T-helper 1 cell treated with Interleukin-12 subunit alpha and Interleukin-12 subunit beta and Interleukin-4 antibody, amounts not matched to agents 30 μg/mL and 1 μg/mL, for 36 hours (primary cell): ENCODE data around the gene NXN.
"Not testable (repeated sequence)": the region's sequence is repeated elsewhere in the genome, so short reads cannot be mapped to it uniquely, and the experiment has no call there.

ENCODE experiments used
- H3K27ac Mint-ChIP-seq: one replicate; pipeline ENCODE4 v1.8.0; 2021; ENCODE audit warnings: mild to moderate bottlenecking, mixed read lengths
- H3K27me3 Mint-ChIP-seq: one replicate; pipeline ENCODE4 v1.8.0; 2021; ENCODE audit warnings: low read depth, mixed read lengths
- H3K36me3 Mint-ChIP-seq: one replicate; pipeline ENCODE4 v1.8.0; 2021; ENCODE audit warnings: low read depth, mixed read lengths
- H3K4me1 Mint-ChIP-seq: one replicate; pipeline ENCODE4 v1.8.0; 2021; ENCODE audit warnings: low read depth, mixed read lengths
- H3K4me3 Mint-ChIP-seq: one replicate; pipeline ENCODE4 v1.8.0; 2021; ENCODE audit warnings: mild to moderate bottlenecking, moderate library complexity, mixed read lengths
- H3K9me3 Mint-ChIP-seq: one replicate; pipeline ENCODE4 v1.8.0; 2021; ENCODE audit warnings: mixed read lengths

Gene NXN

GRCh38 chr17:888998-889441 lies 90.6 kb downstream of the NXN start:
- no peaks in the 10 kb centered on the region for H3K36me3 Mint-ChIP-seq
- H3K27ac Mint-ChIP-seq = no peak overlapping the region
- H3K4me3 Mint-ChIP-seq = no peak overlapping the region
- peaks cover 4% of the 10 kb centered on the region for H3K27me3 Mint-ChIP-seq
- no peaks in the 10 kb centered on the region for H3K9me3 Mint-ChIP-seq
- H3K4me1 Mint-ChIP-seq = no peaks in the 10 kb centered on the region

DNA sequence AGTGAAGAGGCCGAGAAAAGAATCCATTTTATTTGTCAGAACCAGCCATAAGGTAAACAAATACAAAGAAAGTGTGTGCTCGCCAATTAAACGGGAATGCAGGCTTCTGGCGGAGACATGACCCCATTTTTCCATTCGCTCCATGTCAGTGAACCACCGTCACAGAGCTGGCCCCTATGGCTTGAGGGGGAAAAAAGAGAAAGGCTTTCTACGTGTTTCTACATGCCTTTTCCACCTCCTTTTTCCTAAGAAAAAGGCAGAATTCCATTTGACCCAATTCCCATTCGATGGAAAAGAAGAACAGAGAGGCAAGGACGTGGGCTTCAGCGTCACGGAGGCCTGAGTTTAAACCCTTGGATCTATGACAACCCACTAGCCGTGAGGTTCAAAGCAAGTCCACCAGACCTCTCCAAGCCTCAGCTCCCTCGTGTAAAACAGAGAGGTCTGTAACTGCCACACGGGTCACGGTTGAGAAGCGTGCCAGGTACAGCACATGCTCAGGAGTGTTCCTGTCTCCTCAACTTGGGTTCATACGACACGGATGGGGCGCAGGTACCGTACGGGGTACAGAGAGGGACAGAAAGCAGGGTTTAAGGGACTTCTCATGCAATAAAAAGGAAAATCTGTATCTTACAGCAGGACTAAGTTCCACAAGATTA lies 91.9 kb downstream of the NXN start:
- peaks cover 4% of the 10 kb centered on the region for H3K27me3 Mint-ChIP-seq

DNA sequence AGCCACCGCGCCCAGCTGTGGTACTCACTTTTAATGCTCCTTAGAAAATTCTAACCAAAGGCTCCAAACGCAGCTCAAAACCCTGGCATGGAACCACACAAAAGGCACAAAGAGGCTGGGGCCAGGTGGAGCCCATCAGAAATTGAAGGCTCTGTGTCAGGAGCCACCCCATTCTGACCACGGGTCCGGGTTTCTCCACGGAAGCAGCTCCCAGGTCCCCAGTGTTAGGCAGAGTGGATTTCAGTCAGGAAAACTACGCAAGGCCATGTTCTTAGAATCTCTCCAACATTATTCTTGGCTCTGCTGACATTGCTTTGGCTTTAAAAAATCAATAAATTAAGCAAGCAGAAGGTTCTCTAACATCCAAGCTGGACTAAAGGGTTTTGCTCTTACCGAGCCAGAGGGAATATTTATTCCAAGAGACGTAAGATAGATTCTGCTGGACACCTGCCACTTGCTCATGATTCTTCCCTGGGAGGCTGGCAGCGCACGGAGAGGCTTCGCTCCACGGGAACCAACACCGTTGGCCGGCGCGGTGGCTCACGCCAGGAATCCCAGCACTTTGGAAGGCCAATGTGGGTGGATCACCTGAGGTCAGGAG lies 93.5 kb downstream of the NXN start:
- peaks cover 4% of the 10 kb centered on the region for H3K27me3 Mint-ChIP-seq
- no peaks in the 10 kb centered on the region for H3K4me1 Mint-ChIP-seq
- no peak overlapping the region for H3K4me3 Mint-ChIP-seq
- no peaks in the 10 kb centered on the region for H3K9me3 Mint-ChIP-seq
- no peak overlapping the region for H3K27ac Mint-ChIP-seq
- no peaks in the 10 kb centered on the region for H3K36me3 Mint-ChIP-seq

More for the DNA sequence above, 91.9 kb downstream of the NXN start:
- Mint-ChIP-seq H3K4me3 (no peak overlapping the region), H3K4me1 (no peaks in the 10 kb centered on the region), H3K9me3 (no peaks in the 10 kb centered on the region), H3K36me3 (no peaks in the 10 kb centered on the region), H3K27ac (no peak overlapping the region)

DNA sequence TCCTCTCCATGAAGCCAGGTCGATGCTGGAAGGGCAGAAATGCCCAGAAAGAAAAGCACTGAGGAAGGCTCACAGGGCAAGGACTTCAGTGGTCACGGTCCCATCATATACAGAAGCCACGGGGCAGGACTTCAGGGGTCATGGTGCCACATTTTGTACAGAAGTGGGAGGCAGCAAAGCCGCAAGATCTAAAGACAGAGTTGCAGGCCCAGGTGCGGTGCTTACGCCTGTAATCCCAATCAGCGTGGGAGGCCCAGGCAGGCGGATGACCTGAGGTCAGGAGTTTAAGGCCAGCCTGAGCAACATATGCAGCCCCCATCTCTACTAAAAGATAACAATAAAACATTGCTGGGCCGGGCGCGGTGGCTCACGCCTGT lies 96.0 kb downstream of the NXN start:
- Mint-ChIP-seq H3K4me1 (peaks cover 4% of the 10 kb centered on the region), H3K36me3 (no peaks in the 10 kb centered on the region), H3K27me3 (no peaks in the 10 kb centered on the region), H3K27ac (no peak overlapping the region), H3K9me3 (no peaks in the 10 kb centered on the region), H3K4me3 (no peak overlapping the region)

- Mint-ChIP-seq H3K36me3 (no peaks in the 10 kb centered on the region), H3K9me3 (no peaks in the 10 kb centered on the region), H3K27ac (no peak overlapping the region), H3K27me3 (no peaks in the 10 kb centered on the region), H3K4me3 (no peak overlapping the region), H3K4me1 (peaks cover 4% of the 10 kb centered on the region)
These were observed 96.6 kb downstream of the NXN start for GRCh38 chr17:882827-883585.

GRCh38 chr17:881778-882177 lies 97.8 kb downstream of the NXN start:
- no peaks in the 10 kb centered on the region for H3K9me3 Mint-ChIP-seq
- H3K4me3 Mint-ChIP-seq = peak overlapping the region; percentile 6
- H3K27ac Mint-ChIP-seq = no peak overlapping the region
- no peaks in the 10 kb centered on the region for H3K36me3 Mint-ChIP-seq
- peaks cover 4% of the 10 kb centered on the region for H3K4me1 Mint-ChIP-seq
- no peaks in the 10 kb centered on the region for H3K27me3 Mint-ChIP-seq

GRCh38 chr17:880443-881269 lies 98.9 kb downstream of the NXN start:
- H3K27me3 Mint-ChIP-seq = no peaks in the 10 kb centered on the region
- no peaks in the 10 kb centered on the region for H3K36me3 Mint-ChIP-seq
- peaks cover 10% of the 10 kb centered on the region for H3K4me1 Mint-ChIP-seq
- H3K27ac Mint-ChIP-seq = no peak overlapping the region
- H3K4me3 Mint-ChIP-seq = no peak overlapping the region
- no peaks in the 10 kb centered on the region for H3K9me3 Mint-ChIP-seq

- Mint-ChIP-seq H3K27me3 (peaks cover 3% of the 10 kb centered on the region), H3K4me1 (peaks cover 10% of the 10 kb centered on the region), H3K36me3 (no peaks in the 10 kb centered on the region), H3K9me3 (no peaks in the 10 kb centered on the region), H3K27ac (no peak overlapping the region), H3K4me3 (no peak overlapping the region)
These were observed 99.8 kb downstream of the NXN start for GRCh38 chr17:879546-880442.

GRCh38 chr17:877630-878029 lies 101.9 kb downstream of the NXN start:
- Mint-ChIP-seq H3K4me1 (peaks cover 10% of the 10 kb centered on the region), H3K27me3 (peaks cover 3% of the 10 kb centered on the region), H3K36me3 (no peaks in the 10 kb centered on the region), H3K4me3 (no peak overlapping the region), H3K27ac (no peak overlapping the region), H3K9me3 (no peaks in the 10 kb centered on the region)

DNA sequence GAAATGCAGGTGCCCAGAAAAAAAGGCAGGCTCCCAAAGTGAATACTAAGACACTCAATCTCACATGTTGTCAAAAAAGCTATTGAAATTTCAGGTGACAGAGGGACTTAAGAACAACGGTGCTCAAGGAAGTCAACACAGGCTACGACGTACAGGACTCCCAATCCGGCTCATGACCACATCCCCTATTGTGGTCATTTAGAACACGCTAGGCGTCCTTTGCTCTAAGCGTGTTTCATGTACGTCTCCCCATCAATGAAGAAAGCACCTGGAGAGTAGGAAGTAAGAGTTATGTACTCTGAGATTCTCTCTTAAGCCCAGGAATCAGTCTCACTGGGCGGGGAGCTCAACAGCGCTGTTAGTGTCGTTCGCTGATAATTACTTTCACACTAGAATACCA lies 103.3 kb downstream of the NXN start:
- H3K4me1 Mint-ChIP-seq = peaks cover 10% of the 10 kb centered on the region
- no peak overlapping the region for H3K4me3 Mint-ChIP-seq
- H3K27me3 Mint-ChIP-seq = peaks cover 7% of the 10 kb centered on the region
- no peaks in the 10 kb centered on the region for H3K36me3 Mint-ChIP-seq
- H3K27ac Mint-ChIP-seq = peak overlapping the region; percentile 52
- H3K9me3 Mint-ChIP-seq = peaks cover 8% of the 10 kb centered on the region

GRCh38 chr17:874590-874989 lies 105.0 kb downstream of the NXN start:
- not testable (repeated sequence) for H3K9me3 Mint-ChIP-seq, H3K27me3 Mint-ChIP-seq, H3K4me3 Mint-ChIP-seq, H3K27ac Mint-ChIP-seq, H3K4me1 Mint-ChIP-seq, H3K36me3 Mint-ChIP-seq

GRCh38 chr17:872855-873254 lies 106.7 kb downstream of the NXN start:
- Mint-ChIP-seq H3K9me3 (peaks cover 8% of the 10 kb centered on the region), H3K27me3 (peaks cover 7% of the 10 kb centered on the region), H3K4me1 (peaks cover 5% of the 10 kb centered on the region), H3K27ac (no peak overlapping the region), H3K4me3 (no peak overlapping the region), H3K36me3 (no peaks in the 10 kb centered on the region)

DNA sequence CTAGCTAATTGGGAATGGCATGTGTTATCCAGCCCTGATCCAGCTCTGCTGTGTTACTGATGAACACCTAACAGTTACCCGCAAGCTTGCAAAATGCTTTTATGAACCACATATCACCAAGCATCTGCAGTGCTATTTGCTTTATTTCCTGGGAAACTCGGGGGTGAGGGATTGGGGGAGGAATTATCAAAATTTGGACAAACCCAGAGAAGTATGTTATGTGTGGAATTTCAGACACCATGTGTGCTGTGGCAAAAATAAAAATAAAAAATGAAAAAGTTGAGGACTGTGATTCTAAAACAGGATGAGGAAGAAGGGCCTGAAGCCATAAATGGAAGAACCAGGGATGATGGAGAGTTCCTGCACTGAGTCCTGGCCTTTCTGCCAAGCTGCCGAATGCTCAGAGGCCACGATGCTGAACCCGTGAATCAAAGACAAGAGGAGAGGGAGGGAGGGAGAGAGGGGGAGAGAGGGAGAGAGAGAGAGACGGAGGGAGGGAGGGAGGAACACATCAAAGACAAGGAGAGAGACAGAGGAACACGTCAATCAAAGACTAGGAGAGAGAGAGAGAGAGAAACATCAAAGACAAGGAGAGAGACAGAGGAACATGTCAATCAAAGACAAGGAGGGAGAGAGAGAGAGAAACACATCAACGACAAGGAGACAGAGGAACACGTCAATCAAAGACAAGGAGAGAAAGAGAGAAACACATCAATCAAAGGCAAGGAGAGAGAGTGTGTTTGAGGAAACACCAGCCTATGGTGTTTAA lies 107.6 kb downstream of the NXN start:
- Mint-ChIP-seq H3K9me3 (peaks cover 8% of the 10 kb centered on the region), H3K4me1 (peaks cover 5% of the 10 kb centered on the region), H3K4me3 (no peak overlapping the region), H3K27me3 (peaks cover 7% of the 10 kb centered on the region), H3K36me3 (no peaks in the 10 kb centered on the region), H3K27ac (no peak overlapping the region)
